ENCODE results near the gene ST6GALNAC3.
A peak's percentile ranks its signal among the peaks of the same experiment; 100 is the strongest.
"Not testable (repeated sequence)": the region's sequence is repeated elsewhere in the genome, so short reads cannot be mapped to it uniquely, and the experiment has no call there.

ST6GALNAC3 gene

DNA sequence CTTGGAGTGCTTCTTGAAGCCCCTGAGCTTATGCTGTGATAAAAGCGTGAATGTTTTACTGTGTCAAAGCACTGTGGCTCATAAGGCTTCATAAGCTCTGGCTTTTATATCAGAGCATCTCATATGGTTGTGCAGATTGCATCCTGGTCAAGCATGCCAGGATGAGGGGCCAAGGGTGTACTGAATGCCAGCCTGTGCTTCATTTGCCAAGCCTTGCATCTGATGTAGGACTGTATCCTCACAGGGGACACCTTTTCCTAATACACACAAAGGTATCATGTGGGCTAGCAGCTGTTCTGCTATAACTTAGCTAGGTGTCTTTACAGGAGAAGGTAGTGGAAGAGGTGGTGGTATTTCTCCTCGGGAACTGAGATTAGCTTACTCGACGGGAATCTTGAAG is 134.7 kb downstream of the ST6GALNAC3 start:
- DNase-seq: no peak

DNA sequence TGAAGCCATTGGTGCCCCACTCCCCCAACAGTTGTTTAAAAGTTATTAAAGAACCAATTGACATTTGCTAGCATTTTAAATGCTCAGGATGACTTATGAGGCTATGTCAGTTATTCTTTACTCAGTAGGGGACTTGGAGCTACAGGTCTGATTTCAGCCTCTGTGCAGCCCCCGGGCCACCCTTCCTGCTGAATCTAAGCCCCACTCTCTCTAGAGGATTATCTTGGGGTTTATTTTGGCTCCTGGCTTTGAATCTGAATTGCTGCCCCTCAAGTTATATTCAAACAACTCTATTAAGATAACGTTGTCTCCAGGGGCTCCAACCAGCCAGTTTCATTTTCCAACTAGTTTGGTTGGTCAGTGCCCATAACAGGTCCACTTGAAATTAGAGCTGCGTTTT is 135.1 kb downstream of the ST6GALNAC3 start:
- no peak for DNase-seq

DNA sequence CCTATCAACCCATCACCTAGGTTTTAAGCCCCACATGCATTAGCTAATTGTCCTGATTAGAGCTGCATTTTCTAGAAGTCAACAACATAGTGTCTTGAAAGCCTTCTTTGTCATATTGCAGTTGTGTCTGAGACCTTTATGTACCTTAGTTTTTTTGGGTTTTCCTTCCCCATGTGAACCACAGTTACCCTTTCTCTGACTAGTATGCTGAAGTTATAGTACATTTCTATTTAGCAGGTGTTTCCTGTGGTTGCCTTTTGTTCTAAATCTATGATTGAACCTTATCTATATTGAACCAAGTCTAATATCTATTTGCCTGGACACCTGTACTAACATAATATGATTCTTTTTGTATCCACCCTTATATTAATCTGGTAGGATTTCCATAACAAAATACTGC is 135.6 kb downstream of the ST6GALNAC3 start:
- no peak for DNase-seq

DNA sequence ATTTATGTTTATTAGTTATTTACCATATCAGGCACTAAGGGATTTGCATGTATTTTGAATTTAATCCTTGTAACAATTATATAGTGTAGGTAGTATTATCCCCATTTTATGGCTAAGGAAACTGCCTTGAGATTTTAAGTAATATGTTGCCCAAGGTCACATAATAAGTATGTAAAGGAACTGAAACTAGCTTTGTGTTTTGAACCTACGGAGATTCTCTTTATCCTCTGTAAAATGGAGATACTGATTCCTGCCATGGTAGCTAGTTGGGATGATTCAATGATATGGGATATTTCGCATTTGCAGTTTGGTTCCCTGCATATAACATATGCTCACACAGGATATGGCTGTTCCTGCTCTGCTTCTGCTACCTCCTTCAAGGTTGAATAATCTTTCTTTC is 144.3 kb downstream of the ST6GALNAC3 start:
- no peak for DNase-seq

DNA sequence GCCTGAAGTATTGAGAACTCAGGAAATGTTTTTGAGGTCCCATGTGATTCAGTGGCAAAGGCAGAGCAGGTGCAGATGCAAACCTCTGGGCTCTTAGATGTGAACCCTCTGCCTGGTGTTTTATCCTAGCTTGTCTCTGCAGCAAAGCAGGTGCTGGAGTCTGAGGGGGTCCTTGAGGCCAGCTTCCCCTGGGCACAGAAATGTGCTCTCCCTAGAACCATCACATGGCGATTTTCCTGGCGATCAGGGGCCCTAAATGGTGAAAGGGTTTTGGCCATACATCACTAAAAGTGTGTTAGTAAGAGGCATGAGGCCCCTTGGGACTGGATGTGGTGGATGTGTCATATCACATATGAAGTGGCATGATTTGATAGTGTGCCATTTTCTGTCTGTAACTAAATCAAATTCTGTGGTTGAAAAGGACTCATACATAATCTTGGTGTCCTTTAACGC is 144.8 kb downstream of the ST6GALNAC3 start:
- no peak for DNase-seq

DNA sequence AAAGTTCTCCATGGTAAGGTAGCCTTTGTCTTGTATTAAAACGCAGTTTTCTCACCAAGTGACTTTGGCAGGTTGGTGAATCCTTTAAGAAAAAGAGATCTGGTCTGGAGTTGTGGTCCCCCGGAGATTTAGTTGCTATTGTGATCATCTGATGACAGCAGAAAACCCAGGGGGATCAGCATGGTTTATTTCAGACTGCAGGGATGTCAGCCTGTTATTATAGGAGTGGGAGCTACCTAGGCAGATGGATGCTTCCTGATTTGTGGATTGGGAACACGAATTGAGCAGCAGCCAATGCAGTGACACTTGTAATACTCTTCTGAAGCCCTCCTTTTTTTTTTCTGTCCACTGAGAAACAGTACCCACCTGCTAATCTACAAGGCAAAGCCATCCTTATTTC is 150.2 kb downstream of the ST6GALNAC3 start:
- no peak for DNase-seq

DNA sequence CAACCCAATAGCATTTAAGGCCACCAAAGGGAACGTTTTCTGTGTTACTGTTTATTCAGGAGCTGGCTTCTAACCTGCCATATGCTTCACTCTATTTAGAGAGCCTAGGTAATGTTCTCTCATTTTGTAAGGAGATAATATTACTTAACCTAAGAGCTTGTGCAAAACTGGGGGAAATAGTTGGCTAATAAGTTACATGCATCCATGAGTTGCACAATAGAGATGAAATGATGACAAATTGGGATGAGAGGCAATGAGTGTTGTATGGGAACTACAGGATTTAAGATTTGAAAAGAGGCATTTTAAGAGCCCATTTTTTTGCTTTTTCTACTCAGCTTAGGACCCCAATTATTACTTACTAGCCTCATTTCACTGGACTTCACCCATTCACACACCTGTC is 151.0 kb downstream of the ST6GALNAC3 start:
- DNase-seq: no peak

DNA sequence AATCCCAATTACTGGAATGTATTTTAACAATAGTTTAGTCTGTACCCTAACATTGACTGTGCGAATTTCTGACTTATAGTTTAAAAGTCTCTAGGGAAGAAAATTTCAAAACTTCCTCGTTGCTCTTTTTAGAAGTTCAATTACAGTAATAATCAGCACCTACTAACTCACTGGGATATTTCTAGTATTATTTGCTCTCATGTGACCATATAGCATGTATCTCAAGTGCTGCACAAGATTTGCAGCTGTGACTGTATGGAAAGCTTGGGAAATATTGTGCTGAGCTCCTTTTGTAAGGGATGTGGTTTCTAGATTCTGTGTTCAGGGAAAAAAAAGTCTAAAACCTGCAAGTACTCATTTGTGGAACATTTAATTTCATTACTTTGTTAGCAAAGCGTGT is 153.1 kb downstream of the ST6GALNAC3 start:
- DNase-seq: no peak

DNA sequence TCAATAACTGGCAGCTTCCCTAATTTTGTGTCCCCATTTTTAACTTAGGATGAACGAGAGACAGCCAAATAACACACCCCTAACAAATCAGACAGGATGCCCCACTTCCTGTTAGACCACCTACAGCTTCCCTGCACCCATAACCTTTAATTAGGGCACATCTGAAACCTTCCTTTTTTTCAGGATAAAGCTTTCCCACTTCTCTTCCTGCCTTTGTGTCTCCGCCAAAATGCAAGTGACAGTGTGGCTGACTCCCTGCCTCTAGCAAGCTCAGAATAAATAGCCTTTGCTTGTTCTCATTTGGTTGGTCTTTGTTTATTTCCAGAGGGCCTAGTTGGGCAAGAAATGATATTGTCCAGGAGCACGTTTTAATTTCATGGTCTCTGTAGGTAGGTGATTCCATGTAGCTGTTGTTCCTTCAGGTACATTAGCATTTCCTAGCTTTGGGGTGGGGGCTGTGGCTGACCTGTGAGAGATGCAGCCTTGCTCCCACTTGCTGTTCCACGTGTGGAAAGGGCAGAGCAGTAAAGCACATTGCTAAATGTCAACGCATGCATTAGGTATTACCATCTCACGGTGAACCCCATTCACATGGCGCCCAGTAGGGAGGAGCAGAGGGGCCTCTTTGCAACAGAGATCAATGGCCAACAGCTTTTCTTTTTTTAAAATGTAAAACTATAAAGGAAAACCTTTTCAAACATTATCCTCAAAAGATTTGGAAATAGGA is 154.9 kb downstream of the ST6GALNAC3 start:
- DNase-seq: no peak

DNA sequence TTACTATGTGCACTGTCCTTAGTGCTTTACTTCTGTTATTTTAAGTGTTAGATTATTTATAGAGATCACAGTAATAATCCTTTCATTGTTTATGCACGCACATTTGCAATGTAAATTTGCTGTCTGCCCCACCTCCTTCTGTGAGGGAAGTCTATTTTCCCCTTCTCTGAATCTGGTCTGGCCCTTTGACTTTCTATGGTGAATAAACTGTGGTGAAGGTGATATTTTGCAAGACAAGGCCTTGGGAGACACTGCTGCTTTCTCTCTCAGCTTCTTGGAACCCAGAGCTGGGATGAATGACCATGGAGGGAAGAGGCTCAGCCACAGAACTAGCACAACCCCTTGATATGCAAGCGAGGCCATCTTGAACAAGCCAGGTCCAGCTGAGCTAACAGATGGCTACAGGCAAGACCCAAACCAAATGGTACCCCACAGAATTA is 156.3 kb downstream of the ST6GALNAC3 start:
- no peak for DNase-seq

DNA sequence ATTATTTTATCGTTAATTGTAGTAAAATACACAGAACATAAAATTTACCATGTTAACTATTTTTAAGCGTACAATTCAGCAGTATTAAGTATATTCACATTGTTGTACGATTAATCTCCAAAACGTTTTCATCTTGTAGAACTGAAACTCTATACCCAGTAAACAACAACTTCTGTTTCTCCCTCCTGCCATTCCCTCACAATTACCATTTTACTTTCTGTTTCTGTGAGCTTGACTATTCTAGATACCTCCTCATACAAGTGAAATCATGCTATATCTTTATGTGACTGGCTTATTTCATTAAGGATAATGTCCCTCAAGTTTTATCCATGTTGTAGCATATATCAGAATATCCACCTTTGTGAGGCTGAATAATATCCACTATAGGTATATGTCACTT is 156.8 kb downstream of the ST6GALNAC3 start:
- DNase-seq: no peak

DNA sequence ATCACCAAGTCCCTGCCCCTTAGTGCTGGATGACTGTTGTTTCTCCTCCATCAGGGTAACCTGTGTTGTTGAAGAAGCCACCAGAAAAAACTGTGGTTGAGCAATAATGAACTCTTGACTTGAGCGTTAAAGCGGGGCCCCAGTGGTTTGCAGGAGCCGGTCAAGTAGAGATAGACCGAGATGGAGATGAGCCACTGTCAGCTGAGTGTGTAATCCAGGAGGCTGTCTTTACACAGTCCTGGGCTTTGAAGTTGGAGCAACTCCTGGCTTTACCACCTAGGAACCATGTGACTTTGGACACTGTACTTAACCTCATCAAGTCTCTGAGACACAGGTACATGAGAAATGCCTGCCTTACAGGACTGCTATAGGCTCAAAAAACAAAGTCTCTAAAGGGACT is 158.1 kb downstream of the ST6GALNAC3 start:
- DNase-seq: no peak

DNA sequence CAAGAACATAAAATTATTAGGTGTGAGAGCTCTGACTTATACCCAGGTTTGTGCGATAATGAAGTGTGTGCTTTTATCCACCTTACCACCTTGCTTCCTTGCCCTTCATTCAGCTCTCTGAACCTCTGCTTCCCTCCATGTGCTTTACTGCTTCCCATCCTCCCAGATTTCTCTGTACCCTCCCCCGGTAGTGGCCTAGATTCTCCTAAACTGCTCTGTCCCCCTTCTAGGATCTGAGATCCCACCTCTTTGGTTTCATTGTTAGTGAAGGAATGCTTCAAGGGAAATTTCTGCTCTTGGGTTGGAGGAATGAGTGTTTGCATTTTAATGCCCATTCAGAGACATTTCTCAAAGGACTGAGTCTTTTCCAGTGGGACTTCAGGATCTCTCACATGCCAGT is 159.5 kb downstream of the ST6GALNAC3 start:
- no peak for DNase-seq

DNA sequence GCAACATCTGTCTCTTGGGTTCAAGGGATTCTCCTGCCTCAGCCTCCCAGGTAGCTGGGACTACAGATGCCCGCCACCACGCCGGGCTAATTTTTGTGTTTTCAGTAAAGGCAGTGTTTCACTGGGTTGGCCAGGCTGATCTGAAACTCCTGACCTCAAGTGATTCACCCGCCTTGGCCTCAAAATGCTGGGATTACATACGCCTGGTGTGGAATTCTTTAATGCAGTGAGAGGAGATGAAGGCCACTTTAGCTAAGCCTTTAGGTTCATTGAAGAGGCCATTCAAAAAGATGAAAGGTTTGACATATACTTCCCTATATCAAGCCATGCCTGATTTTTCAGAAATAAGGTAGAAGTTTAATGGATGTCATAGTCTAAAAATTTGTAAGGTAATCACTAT is 162.7 kb downstream of the ST6GALNAC3 start:
- DNase-seq: no peak

DNA sequence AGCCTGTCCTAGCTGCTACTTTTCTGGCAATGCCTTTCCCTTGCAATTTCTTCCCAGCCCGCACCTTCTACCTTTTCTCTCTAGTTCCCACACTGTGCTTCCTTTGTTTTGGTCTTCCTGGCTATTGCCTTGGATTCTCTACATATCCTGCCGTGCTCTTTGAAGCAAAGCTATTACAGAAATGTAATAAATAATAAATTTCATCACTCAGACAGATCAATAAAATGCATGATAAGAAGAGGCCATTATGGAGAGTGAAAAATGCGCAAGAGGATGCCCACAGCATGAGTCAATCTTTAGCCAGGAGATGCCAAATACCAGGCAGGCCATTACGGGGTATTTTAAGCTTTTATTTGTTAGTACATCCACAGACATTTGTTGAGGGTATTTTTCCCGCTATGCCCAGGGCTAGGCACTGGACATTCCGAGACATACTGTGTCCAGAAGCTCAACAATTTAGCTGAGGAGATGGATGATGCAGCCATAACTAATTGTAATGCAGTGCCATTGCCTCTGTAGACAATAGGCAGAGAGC is 163.6 kb downstream of the ST6GALNAC3 start:
- DNase-seq: no peak

DNA sequence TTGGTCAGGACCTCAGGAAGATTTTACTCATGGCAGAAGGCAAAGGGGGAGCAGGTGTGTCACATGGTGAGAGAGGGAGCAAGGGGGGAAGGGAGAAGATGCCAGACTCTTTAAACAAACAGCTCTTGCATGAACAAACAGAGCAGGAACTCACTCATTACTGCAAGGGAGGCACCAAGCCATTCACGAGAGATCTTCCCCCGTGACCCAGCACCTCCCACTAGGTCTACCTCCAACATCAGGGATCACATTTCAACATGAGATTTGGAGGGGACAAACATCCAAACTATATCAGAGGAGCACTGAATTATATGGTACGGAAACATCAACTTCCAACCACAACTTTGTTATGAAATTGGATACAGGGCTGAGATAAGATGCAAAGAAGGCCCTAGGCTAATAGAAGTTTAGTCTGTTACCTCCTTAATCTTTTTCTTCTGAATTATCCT is 164.9 kb downstream of the ST6GALNAC3 start:
- DNase-seq: no peak

DNA sequence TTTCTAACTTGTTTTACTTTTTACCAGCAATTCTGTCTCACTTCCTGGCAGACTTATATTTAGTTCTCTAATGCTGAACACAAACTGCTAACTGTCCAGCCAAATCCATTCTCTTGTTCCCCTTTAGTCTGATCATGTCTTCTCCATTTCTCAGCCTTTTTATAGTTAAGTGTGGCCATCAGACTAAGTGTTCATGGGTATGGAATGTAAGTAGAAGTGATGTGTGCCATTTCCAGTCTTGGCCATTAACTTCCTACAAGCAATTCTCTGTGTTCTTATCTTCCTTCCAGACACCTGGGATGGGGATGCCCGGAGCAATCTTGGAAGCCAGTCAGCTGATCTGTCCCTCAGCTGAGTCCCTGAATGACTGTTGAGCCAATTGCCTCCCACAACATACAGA is 165.8 kb downstream of the ST6GALNAC3 start:
- DNase-seq: no peak

DNA sequence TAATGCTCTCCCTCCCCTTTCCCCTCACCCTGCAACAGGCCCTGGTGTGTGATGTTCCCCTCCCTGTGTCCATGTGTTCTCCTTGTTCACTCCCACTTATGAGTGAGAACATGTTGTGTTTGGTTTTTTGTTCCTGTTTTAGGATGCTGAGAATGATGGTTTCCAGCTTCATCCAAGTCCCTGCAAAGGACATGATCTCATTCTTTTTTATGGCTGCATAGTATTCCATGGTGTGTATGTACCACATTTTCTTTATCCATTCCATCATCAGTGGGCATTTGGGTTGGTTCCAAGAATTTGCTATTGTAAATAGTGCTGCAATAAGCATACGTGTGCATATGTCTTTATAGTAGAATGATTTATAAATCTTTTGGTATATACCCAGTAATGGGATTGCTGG is 168.0 kb downstream of the ST6GALNAC3 start:
- not testable (repeated sequence) for DNase-seq

DNA sequence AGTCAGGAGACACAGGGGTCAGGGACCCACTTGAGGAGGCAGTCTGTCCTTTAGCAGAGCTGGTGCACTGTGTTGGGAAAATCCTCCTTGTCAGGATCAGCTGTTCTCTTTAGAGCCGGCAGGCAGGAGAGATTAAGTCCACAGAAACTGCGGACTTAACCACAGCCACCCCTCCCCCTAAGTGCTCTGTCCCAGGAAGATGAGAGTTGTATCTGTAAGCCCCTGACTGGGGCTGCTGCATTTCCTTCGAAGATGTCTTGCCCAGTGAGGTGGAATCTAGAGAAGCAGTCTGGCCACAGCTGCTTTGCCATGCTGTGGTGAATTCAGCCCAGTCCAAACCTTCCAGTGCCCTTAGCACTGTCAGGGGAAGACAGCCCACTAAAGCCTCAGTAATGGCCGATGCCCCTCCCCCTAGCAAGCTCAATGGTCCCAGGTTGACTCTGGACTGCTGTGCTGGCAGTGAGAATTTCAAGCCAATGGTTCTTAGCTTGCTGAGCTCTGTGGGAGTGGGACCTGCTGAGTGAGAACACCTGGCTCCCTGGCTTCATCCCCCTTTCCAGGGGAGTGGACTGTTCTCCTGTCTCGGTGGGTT is 172.8 kb downstream of the ST6GALNAC3 start:
- DNase-seq: no peak

DNA sequence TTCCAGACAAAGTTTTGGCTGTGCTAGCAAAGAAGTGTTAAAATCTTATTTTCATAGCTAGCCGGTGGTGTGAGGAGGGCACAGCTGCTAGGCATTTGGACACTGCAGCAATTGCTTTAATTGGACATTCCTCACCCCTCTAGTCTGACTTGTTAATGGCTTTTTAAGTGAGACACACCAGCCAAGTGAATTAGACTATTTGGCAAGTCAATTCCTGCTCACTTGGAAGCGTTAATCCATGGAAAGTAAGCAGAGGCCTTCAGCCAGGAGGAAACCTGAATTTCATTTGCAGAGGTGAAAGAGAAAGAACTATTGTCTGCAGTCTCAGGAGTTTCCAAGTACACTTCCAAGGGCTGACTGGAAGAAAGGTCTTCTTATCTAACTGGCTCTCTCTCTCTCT is 175.7 kb downstream of the ST6GALNAC3 start:
- no peak for DNase-seq

DNA sequence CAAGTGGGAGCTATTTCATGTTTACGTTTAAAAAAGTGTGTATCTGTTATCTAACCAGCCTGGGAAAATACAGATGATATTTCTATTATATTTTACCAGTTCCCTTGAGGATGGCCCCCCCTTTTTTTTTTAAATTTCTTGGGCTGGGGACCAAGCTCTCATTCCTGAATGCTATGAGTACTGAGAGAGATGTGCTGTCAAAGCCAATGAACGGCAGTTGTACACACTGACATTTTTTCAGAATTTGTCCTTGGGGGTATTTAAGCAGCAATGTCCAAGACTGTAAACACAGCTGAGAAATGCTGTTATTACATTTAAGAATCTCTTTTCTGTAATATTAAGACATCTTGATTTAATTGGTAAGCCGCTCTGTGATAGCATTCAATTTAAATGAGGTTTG is 177.9 kb downstream of the ST6GALNAC3 start:
- DNase-seq: no peak

DNA sequence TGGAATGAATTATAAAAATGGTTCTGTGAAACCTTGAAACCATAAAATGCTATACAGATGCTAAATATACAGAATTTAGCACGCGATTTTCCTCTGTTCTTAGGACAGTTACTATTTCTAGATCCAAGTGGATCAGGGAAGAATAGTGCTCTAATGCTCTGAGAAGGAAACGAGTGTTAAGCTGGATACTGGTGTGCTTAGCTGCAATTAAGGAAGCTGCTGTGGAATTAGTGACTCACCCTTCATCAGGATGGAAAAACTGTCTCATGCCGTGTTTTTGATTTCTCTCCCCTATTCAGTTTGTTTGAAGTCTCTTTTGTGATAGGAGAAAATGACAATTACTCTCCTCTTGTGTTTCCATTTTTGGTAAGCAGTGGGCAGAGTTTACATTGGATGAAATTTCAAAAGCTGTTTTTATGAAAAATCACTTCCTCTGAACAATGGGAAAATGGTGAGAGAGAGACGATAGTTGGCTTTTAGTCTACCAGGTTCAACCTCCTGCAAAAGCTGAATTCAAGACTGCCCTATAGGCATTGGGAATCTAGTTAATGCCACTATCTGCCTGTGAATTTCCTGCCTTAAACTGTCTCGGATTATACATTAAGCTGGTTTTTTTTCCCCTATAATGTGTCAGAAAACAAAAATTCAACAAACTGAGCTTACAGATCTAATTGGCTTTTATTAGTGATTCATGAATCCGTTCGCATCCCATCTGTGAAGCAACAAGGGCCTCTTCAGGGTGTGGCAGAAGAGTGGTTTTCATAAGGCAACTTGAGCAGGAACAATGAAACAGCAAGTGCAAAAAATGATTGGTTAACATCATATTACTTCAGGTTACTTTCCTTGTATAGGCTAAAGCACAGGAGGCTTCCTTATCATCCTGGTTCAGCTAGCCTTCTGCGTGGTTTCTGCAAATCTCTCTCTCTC is 179.8 kb downstream of the ST6GALNAC3 start:
- DNase-seq: peak; percentile 17

Data from stimulated activated CD4-positive, alpha-beta T cell treated with anti-CD3 and anti-CD28 coated beads, Interleukin-4, amount 100 ng/mL, for 24 hours (primary cell).